Right ventricle myocardium superior (tissue), 1 donor: ENCODE results near the gene ASCL1. TPM values are rescaled to one million over a fixed set of nuclear protein-coding genes. Genes with fewer than 3 reads are reported as not detected.

Experiments used
- ATAC-seq: fragments of 200-7000 bp; cut with Tn5 transposase; one replicate; pipeline ENCODE4 v1.9.1; 2020; ENCODE audit warnings: mild to moderate bottlenecking; ENCODE audit not compliant: poor library complexity
- DNase-seq: peaks from one replicate; pipeline ENCODE4 v3.0.0-alpha.2; 2020
- intact Hi-C: fragments of 100-400 bp; cut with DNase I; formaldehyde crosslinking; loops from one replicate; pipeline ENCODE4 v1.11.2; 2022
- total RNA-seq: library from RNA; stranded (reverse); fragmentation: NEBNext Ultra II Directional; extraction: Animal tissue kit (Norgen Biotek cat#: 25700); gene quantifications from one replicate; pipeline ENCODE4 v1.2.1, GENCODE V29; 2021
- donor health status: DM: no; HTN: yes; CAD: no; lungs with severe emphysema.

Gene ASCL1
- total RNA-seq, 1 donor from 2014 or later = not detected

DNA sequence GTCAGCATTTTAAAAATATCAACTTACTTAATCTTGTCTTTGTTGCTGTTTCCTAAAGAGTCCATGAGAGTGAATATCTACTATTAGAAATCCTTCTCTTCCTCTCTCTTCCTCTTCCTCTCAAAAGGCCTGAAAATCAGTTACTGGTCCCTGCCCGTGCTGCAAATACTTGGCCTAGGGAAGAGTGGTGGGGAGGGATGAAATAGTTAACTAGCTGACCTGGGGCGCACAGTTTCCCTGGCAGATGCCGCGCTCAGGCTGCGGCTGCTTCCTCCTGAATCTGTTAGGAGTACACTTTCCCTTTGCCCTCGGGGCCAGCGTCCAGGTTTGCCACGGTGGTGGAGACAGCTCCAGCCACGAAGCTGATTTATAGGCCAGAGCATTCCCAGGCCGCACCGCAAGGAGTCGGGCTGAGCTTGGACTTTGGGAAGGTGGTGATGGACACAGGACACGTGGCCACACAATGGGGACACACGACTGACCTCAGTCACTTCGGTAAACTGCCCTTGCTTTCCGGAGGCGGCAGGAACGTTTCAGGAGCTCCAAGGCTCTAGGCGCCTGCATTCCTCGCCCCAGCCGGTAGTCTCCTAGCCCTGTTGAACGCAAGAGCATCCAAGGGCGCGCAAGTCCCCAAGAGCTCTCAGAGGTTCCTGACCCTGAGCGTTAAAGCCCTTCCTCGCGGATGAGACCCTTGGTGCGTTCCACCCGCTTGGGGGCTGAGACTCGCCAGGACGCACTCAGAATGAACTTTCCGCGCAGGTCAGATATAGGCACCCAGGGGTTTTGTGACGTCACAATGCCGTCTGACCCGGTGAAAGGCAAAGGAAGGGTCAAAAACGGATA is 7.1 kb upstream of the ASCL1 start:
- intact Hi-C loops = no loop called here
- DNase-seq = peak; percentile 44
- no peak for ATAC-seq

DNA sequence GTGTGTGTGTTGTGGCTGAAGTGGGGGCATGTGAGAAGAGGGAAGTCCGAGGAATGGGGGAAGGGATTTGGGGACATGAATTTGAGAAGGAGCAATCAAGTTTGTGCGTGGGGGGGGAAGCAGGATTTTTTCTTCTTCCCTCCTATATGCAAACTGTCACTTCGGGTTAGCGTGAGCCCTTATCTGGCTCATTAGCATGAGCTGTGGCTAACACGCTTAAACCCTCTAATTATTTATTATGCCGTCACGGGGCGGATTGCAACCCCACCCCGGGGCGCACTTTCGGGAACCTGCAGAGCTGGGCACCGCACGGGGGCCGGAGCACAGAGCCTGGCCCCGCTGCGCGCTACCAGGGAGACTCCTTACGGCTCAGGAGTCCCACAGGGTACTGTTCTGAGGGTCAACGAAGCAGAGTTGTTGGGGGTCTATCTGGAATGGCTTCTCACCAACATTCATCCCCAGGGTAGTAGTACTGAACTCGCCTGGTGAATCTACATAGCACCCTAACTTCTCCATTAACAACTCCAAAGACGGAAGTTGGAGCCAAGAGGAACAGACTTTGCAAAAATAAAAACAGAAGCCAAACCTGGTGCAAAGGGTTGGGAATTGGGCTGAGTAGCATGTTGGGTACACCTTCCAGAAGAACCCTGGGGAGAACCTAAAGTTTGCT is 6.4 kb upstream of the ASCL1 start:
- intact Hi-C loops = no loop called here
- DNase-seq (no peak), ATAC-seq (no peak)

DNA sequence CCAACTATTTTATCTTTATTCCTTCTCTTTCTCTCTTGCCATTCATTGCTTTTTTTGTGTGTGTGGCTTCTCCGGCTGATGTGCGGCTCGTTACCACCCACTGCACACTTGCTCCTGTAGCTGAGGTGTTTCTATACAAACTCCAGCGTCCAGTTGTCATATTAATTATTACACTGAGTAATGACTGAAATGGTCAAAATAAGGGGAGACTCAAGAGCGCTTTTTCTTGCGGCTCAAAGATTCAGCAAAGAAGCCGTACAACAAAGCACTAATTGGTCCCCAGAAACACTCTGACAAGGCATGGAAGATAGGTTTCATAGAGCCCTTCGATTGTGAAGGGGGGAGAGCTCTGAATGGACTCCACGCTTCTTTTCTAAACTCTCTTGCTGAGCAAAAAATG is 5.6 kb upstream of the ASCL1 start:
- ATAC-seq = no peak
- intact Hi-C loops = no loop called here
- no peak for DNase-seq

DNA sequence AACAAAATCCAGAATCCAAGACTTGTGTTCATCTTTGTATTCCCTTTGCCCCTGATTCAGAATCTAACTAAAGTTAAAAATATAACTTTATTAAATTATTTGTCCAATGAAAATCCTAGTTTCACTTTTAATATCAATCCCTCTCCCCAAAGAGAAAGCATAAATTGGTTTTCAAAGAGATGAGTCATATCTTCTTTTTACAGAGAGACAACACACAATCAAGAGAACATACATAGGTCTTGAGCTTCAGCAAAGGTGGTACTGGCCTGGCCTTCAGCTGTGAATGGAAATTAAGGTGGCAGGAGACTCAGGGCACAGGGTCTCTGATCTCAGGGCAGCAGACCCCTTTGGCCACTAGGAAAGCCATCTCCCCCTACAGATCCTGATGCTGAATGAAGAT is 4.3 kb upstream of the ASCL1 start:
- intact Hi-C loops = no loop called here
- DNase-seq (no peak), ATAC-seq (no peak)

DNA sequence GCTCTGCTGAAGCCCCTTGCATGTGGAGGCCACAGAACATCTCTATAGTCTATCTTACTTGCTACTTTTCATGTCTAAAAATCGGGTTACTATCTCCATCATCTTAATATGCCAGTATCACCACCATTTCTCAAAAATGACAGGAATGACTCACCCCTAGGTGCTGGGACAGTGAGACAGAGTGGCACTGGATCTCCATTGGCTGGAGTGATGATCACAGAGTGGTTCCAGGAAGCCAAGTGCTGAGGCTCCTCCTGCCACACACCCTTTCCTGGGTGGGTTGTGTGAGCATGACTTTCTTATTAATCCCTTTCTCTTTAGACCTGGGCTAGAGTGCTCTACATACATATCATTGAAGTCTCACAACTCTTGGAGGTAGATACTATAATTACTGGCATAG is 3.3 kb upstream of the ASCL1 start:
- ATAC-seq (no peak), DNase-seq (no peak)
- intact Hi-C loops = no loop called here

DNA sequence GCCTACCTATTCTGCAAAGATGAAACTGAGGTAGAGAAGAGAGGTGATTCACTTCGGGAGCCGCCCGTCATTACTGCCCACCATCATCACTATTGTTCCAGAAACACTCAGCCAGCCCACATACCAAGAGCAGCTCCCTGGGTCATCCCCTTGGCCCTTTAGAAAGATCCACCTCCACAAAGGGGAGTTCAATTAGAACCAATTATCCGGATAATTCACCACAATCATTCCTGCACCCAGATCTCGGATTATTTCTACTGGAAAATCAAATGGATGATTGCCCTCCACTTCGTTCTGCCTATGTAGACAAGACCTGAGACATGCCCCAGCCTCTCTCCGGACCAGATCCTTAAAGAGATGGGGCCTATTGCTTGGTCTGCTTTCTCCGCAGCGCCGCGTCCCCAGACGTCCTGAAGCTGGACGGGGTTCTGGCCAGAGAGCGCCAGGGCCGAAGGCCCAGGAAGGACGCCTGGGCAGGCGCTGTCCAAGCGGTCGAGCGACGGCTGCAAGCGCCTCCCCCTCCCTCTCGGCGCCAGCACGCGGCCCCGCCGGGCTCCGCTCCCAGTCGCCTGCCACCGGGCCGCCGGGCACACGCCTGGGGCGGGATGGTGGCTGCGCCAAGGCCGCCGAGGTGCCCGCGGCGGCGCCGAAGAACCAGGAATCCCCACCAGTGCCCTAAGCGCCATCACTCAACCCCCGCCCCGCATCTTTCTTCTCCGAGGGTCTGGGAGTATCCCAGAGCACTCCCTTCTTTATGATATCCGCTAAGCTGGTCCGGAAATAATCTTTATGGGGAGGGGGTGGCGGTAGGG is 1.3 kb upstream of the ASCL1 start:
- no peak for ATAC-seq
- DNase-seq = no peak
- intact Hi-C loops = no loop called here

DNA sequence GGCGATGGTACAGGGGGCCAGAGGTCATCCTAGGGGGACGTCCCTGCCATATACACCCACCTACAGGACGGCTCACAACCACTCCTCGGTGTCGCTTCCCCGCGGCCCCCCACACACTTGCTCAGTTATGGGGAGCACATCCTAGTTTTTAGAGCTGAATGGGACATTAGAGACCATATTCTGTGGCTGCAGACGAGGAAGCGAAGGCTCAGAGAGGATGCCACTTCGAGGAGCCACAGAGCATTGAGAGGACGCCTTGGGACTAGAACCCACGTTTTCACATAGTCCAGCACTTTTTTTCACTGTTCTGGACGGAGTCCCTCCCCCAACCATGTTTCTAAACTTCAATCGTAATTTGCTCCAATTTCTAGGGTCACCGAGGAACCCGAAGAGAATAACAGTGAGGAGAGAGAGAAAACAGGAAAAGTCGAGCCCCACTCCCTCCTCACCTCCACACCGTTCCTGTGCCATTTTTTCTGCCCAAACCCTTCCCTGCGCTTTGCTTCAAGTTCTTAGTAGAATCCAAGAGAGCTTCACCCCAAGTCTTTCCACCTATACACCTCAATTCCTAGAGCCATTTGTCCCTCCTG is 641 bp upstream of the ASCL1 start:
- intact Hi-C loops = no loop called here
- no peak for DNase-seq
- ATAC-seq = no peak

DNA sequence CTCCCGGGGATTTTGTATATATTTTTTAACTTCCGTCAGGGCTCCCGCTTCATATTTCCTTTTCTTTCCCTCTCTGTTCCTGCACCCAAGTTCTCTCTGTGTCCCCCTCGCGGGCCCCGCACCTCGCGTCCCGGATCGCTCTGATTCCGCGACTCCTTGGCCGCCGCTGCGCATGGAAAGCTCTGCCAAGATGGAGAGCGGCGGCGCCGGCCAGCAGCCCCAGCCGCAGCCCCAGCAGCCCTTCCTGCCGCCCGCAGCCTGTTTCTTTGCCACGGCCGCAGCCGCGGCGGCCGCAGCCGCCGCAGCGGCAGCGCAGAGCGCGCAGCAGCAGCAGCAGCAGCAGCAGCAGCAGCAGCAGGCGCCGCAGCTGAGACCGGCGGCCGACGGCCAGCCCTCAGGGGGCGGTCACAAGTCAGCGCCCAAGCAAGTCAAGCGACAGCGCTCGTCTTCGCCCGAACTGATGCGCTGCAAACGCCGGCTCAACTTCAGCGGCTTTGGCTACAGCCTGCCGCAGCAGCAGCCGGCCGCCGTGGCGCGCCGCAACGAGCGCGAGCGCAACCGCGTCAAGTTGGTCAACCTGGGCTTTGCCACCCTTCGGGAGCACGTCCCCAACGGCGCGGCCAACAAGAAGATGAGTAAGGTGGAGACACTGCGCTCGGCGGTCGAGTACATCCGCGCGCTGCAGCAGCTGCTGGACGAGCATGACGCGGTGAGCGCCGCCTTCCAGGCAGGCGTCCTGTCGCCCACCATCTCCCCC is 777 bp downstream of the ASCL1 start:
- no peak for ATAC-seq
- DNase-seq = no peak
- intact Hi-C loops = no loop called here

DNA sequence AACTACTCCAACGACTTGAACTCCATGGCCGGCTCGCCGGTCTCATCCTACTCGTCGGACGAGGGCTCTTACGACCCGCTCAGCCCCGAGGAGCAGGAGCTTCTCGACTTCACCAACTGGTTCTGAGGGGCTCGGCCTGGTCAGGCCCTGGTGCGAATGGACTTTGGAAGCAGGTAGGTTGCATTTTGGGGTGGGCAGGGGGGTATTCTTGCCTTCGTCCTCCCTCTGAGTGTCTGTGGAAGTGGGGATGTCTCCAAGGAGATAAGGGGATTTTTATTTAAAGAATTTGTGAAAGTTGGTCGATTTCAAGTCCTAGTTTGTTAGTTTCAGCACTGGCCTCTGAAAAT is 1.3 kb downstream of the ASCL1 start:
- no peak for ATAC-seq
- intact Hi-C loops = no loop called here
- DNase-seq = no peak

DNA sequence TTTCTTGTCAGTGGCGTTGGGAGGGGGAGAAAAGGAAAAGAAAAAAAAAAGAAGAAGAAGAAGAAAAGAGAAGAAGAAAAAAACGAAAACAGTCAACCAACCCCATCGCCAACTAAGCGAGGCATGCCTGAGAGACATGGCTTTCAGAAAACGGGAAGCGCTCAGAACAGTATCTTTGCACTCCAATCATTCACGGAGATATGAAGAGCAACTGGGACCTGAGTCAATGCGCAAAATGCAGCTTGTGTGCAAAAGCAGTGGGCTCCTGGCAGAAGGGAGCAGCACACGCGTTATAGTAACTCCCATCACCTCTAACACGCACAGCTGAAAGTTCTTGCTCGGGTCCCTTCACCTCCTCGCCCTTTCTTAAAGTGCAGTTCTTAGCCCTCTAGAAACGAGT is 1.9 kb downstream of the ASCL1 start:
- intact Hi-C loops = no loop called here
- DNase-seq (no peak), ATAC-seq (no peak)

DNA sequence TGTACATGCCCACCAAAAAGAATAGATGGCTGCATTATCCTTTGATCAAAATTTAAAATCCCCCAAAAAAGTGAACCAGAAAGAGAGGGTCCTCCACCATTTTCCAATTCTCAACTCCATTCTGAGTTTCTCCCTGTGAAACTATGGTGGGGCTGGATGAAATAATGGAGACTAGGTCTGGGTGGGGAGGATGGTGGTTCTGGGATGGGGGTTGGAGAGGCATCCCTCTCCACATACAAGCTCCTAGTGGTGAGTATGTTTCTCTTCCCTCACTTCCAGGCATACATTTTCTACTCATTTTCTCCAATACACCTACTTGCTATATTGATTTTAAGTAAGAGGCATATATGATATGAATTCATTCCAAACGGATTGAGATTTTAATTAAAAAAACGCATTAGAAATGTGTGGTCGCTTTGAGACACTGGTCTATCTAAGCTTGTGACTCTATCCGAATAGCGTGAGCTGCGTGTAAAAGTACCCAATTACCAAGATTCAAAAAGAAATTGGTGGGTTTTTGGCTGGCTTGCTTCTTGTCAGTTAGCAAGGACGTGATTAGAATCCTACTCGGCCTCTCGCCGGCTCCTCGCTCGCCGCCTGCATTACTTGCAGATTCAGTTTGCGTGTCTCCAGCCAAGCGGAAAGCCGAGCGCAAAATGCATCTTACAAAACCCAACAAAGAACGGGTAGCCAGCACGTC is 3.4 kb downstream of the ASCL1 start:
- intact Hi-C loops = no loop called here

DNA sequence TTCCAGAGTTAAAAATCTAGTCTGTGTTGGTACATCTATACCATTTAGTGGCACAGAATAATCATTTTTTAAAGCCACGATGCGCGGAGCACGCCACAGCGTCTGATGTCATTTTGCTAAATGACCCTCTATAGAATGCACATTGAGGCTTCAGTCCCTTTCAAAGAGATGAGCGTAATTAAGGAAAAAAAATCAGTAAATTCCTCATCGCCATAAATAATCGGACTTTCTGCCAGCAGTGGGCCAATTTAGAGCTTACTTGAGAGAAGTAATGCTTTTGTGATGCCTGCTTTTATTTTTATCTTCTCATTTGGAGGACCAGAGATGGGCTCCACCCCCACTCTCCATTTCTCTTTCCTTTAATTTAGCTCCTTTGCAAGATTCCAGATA is 4.0 kb downstream of the ASCL1 start:
- no peak for DNase-seq
- no peak for ATAC-seq
- intact Hi-C loops = no loop called here

More for the DNA sequence above, 3.4 kb downstream of the ASCL1 start:
- ATAC-seq = no peak
- no peak for DNase-seq

DNA sequence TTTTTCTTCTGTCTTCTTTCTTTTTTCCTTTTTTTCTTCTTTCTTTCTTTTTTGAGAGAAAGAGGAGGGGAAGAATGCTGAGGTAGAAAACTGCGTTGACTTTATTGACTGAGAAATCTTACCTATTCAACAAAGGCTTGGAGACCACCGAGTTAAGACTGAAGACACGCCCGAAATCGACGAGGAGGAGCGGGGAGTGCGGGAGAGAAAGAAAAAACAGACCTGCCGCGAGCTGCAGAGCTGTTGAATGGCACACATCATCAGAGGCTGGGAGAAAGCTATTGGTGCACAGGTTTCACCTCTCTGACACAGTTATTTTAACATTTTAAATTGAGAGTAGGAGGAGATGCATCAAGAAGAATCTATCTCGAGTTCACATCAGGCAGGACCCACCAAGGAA is 5.1 kb downstream of the ASCL1 start:
- no peak for DNase-seq
- intact Hi-C loops = no loop called here
- ATAC-seq = no peak

DNA sequence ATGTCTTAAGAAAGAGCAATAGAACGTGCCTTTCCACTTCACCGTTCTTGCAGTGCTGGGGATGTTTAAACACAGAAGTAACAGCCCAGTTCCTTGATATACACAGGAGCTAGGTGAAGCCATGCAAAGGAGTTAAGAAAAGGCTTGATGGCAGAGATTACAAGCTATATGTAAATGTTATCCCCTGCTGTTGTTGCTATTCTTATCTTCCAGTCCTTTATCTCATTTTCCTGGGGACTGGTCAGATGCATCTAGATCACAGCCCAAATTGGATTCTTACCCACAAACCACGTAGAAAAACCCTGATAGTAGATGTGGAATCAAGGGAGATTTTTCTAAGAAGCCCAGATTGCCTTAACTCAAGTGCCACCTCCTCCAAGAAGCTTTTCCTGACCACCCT is 5.5 kb downstream of the ASCL1 start:
- intact Hi-C loops = no loop called here
- ATAC-seq (no peak), DNase-seq (no peak)

DNA sequence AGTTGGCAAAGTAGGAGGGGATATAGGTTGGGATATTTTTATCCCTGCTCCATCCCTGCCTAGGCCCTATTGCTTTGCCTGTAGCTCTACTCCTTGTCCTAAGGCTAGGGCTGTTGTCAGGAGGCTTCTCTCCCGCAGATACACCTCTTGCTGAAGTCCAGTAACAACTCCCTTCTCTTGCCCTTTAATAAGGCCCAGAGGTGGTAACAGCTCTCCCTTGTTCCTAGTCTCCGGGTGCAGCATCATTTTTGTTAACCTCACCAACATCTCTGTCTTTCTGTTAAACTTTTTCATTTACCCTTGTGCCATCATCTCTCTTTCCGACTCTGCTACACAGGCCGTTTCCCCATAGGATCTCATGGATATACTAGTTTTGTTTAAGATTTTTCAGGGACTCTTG is 6.3 kb downstream of the ASCL1 start:
- DNase-seq = no peak
- no peak for ATAC-seq
- intact Hi-C loops = no loop called here

DNA sequence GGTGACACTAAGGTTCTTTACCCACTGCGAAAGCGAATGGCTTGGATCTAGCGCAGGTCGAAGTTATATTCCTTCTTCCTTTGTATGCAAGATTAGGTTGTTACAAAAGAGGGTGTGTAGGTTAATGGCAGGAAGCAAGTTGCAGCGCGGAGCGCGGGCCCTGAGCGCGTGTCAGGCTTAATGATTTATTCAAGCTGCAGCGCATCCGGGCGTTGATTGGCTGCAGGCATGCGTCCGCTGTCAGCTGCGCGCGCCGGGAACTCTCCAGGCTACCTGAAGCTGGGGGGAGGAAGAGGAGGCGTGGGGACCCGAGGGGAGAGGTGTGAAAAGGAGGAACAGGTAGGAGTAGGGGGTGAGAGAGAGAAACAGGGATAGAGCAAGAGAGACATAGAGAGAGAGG is 7.4 kb downstream of the ASCL1 start:
- DNase-seq (no peak), ATAC-seq (no peak)
- intact Hi-C loops = no loop called here

DNA sequence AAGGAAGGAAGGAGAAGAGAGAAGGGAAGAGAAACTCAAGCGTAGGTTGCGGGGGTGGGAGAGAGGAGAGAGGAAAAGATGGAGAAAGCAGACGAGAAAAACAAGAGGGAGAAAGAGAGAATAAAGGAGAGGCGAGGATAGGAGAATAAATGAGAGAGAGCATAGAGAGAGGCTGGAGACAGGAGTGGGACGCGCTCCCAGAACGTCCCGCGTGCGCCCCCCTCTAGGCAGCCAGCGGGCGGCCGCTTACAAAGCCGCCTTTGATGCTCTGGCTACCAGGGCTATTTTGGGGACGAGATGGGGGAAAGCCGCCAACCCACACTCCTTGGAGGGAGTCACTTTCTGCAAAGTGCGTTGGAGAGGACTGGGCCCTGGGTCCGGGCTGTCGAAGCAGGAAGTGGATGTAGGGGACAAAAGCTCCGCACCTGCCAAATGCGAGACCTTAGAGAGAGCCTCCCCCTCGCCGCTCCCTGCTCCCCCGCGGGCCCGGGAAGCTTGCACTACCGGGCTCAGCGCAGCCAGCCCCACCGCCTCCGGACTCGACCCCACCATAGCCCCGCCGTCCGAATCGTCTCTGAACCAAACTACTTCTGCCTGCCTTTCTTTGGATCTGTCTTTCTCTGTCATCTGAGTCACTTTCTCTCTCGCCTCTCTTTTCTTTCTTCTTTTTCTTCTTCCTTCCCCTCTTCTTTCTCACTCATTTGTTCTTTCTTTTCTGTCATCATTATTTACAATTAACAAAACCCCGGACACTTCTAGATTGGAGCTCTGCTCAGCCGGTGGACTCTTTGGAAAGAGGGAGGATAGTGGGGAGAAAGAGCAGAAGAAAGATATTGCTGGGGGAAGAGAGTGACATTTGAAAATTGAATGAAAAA is 8.0 kb downstream of the ASCL1 start:
- ATAC-seq (no peak), DNase-seq (no peak)
- intact Hi-C loops = no loop called here
